NCI-H1436 treated with DMSO at 0.1 percent for 48 hours (cell line): ENCODE data around the gene TRPV6.

ENCODE experiments used
- DNase-seq: peaks from one replicate; lab custom pipeline; 2025; lab: John Stamatoyannopoulos, UW

Gene TRPV6

DNA sequence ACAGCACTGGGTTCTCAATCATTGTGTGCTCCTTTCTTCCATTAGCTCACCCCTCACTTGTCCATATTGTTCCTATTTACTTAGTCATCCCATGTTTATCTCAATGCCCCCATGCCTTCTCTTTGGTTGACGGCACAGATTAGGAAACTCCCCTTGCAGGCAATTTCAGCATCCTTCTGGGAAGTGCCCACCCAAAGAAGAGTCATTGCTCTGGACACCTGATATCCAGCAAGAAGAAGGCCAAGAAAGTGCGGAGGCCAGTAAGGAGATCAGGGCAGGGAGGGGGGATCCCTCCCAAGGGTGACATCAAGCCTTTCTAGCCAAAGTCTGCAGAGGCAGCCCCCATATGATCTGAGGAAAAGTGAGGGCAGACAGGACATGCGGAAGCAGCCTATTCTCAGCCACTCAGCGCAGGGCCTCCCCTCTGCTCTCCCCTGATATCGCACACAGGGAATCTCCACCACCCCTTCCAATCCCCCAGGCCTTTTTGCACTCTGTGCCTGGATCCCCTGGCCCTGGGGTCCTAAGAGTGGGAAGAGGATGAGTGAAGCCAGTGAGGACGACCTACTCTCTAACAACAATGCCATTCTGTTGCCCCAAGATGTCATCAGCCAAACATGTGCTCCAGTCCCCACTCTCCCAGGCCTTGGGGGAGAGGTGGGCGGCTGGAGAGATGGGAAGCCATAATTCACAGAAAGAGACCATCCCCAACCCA is 1.8 kb downstream of the TRPV6 start:
- no peak for DNase-seq

DNA sequence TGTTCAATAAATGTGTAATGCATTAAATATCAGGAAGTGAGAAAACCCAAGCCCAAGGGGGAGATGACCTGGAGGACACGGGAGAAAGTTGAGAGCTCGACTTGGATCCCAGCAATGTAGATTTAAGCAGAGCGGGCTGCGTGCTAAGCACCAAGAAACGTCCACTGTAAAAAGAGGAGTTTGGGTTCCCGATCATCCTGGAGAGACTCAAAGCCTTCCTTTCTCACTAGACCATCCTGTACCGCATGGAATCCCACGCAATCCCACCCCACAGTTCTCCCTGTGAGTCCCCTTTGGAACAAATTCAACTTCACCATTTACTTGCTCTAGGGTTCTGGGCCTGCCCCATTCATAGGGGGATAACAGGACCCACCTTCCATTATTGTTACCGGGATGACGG is 2.4 kb downstream of the TRPV6 start:
- no peak for DNase-seq

DNA sequence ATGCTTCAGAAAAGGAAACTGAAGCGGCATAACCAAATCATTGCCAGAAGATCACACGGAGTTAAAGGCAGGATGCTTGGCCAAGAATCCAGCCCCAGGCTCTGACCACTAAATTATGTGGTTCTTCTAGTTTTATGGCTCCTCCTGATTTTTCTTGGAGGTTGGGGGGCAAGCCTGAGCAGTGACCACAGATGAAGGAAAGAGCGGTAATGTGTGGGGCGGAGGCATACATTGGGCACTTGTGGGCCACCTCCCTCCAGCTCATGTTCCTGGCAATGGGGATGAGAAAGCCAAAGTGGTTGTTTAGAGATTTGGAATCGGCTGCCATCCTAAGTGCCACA is 3.2 kb downstream of the TRPV6 start:
- DNase-seq, result no peak

DNA sequence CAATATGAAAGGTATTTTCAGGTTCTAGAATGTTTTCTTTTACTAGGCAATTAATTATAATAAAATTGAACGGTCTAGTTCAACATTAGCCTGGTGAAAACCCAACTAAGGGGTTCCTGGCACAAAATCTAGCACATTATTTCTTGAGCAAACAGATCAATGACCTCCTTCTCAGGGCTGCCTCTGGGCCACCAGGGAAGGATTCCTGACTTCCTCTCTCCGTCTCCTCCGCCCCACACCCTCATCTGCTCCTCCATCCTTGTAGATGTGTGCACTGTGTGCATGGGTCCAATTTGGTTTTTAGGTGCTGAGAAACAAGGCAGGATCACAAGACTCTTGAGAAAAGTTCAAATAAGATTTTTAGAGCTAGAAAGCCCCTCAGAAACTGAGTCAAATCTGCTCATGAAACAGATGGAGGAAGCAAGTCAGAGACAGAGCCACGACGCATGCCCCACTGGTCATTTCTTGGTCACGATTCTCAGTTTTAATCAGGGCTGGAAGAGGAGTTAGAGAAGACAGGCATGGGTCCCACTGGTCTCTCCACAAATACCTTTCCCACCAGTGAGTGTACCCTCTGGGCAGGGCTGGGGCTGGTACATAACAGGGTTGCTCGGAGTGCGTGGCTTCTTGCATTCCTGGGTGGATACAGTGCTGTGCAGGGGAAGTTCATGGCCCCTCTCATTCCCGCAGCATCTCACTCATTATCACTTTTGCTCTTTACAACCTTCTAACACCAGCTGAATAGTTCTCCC is 3.8 kb downstream of the TRPV6 start:
- DNase-seq, result no peak

DNA sequence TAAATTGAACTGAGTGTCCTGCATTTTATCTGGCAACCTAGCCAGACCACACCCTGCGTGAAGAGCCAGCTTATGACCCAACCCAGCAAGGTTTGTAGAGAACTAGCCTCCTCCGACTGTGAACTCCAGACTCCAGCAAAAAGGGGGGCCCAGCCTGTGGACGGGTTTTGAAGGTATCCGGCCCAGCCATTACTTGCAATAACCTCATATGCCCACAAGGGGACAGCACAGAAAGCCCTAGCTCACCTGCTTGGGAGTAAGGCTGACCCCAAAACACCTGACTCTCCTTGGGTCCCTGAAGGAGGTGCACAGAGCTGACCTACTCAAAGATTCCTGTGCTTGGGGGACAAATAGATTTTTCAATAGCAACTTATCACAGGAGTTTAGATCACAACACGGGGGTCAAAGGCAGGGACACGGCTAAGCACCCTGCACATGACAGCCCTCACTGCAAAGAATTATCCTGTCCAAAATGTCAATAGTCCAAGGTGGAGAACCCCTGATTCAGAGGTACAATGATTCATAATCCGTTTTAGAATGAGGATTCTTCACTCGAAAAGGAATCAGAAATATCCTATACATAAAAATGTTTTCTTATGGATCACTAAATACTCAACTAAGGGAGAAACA is 4.6 kb downstream of the TRPV6 start:
- DNase-seq, result no peak

DNA sequence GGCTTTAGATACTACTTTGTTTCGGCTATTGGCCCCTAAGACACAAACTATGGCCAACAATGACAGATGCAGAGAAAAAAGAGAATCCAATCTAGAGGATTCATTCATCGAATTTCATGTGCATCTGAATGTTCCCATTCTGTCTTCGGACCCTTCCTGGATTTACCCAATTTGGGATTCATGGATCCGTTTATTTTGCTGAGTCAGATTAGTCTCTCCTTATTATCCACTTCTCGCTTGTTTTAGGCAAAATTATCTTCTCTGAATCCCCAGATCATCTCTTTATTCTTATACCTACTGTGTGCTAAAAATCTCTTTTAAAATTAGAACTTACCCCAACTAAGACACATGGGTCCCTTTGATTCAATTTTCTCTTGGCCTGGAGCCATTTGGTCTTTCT is 6.5 kb downstream of the TRPV6 start:
- no peak for DNase-seq

DNA sequence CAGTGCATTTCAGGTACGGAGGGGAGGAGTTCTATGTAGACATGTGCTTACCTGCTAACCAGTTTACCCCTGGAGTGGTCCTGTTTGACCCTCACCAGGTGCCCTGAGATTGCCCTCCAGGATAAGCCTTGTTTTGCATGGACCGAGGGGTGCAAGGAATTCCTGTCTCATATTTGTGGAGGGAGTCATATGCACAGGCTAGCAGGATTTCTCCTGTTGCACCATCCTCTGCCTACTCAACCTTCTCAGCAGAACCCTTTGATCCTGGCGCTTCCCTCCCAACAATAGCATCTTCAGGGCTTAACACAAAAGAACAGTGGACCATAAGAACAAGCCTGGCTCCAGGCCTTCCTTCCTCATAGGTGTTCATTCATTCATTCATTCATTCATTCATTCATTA is 7.2 kb downstream of the TRPV6 start:
- no peak for DNase-seq

DNA sequence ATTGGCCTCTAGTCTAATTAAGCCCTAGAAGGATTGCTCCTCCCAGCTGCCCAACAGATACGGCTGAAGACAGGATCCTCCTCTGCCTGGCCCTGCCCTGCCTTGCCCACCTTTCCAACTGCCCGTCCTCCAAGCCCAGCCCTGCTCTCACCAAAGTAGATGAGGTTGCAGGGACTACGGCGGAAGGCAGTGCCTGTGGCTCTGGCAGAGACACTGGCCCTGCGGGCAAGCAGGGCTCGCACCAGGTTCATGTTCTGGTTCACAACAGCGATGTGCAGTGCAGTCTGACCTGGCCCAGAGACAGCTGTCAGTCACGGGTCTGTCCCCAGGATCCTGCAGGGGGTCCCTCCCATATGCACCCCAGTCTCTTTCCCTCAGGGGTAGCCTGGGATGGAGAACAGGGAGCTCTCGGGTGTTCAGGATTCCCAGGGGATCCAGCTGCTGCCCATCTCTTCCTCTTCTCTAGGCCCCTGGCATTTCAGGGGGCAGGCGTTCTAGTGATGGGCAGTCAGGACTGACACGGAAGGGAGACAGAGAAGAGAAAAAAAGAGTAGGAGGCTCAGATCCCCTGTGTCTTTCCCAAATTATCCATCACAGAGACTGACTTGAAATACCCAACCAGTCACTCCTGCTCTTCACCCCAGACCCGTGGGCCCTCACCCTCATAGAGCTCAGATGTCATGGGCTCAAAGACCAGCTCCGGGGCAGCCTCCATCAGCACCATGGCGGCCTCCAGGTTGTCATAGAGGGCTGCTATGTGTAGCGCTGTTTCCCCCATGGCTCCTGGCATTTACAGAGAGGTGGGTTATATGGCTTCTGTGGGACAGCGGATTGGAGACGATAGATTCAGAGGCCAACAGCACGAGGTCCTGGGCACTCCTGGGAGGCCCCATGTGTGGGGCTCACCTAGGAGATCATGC is 8.3 kb downstream of the TRPV6 start:
- no peak for DNase-seq

DNA sequence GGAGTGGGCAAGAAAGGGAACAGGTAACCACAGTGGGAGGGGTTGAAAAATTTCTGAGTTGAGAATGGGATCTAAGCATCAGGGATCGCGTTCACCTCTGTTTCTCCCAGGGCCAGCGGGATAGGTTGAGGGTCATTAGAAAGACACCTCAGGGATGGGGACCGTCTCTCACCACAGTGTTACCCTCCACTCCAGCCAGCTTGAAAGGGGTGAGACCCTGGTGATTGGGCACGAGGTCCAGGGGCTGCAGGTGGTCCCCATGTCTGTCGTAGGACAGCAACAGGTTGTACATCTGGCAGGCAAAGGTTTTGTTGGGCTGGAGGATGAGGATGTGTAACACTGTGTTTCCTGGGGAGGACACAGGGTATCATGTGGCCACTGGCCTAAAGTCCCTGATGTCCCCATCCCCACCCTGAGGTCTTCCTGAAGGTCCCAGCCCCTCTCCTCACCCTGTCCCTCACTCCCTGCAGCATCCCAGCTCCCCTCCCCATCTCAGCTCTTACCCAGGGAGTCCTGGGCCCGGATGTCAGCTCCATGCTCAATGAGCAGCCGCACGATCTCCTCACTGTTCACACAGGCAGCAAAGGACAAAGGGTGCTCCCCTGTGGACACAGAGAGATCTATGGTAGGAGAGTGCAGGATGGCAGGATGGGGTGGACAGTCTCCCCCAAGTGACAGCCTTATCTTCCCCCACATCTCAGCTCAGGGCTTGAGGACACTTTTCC is 9.1 kb downstream of the TRPV6 start:
- no peak for DNase-seq

DNA sequence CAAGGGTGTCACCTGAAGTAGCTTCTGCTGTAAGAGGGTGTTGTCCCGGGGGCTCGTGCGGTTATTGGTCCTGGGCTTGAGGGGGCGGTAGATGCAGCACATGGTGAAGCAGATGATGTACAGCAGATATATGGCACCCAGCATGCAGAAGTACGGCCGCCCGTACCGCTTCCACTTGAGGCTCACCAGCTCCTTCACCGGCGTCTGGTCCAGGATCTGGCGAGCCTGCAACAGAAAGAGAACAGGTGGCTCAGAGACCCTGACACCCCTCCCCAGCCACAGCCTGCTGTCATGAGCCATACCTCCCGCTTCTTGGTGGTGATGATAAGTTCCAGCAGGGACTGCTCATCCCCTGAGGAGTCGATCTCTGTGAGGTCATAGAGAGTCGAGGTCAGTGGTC is 10.1 kb downstream of the TRPV6 start:
- no peak for DNase-seq

DNA sequence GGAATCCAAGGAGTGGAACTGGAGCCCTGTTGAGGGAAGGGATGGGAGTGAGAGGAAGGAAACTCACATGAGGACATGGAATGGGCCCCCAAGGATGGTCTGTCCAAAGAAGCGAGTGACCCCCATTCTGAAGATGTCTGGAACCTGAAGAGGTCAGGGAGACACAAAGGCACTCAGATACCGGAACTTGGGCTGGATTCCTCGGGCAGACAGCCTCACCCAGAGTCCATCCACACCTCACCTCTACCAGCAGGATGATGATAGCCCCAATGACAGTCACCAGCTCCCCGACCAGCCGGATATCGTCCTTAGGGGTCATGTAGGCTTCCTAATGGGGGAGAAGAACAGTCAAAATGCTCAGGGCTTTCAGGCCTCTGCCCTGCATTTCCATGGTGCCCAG is 10.7 kb downstream of the TRPV6 start:
- no peak for DNase-seq

DNA sequence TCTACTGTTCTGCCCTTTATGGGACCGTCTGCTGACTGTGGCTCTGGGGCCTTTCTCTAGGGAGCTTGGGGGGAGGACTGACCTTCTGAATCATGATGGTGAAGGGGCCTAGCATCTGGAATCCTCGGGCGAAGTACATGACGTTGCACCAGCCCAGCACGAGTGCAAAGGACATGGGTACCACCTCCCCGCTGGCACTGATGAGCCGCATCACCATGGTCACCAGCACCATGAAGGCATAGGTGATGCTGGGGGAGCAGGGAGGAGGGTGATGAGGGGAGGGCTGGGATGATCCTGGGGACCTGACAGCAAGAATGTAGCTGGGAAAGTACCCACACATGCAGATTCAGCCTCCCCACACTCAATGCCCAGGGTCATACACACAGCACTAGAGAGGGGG is 11.1 kb downstream of the TRPV6 start:
- DNase-seq, result no peak

DNA sequence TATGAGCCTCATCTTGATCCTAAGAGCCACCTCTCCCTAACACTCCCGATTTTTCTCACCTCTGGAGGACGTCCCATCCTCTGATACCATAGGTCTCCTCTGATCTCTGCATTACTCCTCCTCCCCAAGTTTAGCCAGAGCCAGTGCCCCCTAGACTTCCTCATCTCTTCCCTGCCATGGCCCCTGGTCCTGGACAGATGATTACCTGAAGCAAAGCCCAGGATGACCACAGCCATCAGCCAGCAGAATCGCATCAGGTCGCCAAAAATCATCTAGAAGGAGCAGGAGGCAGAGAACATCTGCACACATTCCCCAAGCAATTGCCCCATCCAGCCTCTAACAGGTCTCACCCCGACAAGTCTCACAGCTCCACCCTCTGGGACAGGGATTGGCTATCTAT is 11.7 kb downstream of the TRPV6 start:
- DNase-seq, result no peak

DNA sequence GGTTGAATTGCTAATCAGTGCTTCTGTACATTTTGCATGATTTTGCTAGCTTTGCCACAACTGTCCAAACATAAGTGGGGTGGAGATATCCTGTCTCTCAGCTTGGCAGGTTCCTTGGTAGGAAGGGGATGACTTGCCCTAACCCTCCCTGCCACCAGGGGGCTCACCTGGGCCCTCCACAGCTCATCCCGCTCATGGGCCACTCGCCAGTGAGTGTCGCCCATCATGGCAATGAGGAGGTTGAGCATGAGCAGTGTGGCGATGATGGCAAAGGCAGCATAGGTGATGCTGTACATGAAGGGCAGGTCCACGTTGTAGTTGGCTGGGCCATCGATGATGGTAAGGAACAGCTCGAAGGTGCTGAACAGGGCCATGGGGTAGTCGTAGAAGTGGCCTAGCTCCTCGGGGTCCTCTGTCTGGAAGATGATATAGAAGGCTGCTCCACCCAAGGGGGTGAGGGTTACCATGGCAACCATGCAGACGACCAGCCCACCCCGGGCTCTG is 12.2 kb downstream of the TRPV6 start:
- no peak for DNase-seq

DNA sequence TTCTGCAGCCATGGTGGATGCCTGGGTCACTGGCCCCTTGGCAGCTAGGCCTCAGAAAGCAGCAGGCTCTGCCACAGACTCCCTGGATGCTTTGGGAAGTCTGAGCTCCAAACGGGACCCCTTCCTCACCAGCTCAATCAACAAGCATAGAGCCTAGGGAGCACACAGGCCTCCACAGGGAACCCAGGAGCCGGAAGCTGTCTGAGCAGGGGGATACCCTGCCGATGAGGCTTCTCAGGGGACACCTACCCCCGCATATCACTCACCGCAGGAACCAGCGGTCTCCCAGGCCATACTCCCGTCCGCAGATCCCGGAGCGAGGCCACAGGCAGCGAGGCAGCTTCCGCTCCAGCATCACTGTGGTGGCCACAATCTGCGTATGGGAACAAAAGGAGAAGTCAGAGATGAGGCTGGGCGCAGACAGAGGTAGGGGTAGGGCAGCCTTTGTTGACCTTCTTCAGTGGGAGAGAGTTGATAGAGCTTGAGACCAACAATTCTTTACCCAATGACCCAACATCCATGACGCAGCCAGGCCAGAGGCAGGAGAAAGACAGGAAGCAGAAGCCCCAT is 13.4 kb downstream of the TRPV6 start:
- no peak for DNase-seq

DNA sequence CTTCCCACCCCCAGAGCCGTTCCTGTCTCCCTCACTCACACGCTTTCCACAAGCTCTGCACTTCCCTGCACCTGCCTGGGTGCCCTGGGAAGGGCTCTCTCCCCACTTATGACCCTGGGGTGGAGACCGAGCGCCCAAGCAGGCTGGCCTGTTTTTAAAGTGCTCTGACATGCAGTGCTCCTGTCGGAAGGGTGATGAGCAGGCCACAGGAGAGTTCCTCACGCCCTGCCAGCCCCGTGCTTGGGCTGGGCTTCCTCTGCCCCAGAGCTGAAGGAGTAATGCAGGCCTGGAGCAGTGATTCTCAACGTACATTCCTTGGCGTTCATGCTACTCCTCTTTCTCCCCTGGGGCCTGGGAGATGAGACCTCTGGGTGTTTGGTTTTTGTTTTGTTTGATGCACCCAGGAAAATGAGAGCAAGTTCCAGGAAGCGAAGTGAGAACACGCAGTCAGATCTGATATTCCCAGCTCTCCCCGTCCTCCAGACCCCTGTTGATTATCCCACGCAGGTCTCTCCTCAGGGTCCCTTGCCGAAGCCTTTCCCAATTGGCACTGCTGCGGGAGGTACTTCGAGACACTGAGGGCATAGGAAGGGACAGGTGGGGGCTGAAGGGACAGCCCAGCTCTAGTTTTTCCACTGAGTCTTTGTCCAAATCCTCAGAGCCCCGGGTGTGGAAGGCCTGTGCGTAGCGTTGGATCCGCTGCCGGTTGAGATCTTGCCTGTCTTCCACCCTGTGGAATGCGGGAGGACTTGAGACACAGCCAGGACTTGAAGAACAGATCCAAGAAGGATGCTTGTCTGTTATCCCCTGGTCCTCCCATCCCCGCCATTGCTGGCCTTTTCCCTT is 14.1 kb downstream of the TRPV6 start:
- no peak for DNase-seq

DNA sequence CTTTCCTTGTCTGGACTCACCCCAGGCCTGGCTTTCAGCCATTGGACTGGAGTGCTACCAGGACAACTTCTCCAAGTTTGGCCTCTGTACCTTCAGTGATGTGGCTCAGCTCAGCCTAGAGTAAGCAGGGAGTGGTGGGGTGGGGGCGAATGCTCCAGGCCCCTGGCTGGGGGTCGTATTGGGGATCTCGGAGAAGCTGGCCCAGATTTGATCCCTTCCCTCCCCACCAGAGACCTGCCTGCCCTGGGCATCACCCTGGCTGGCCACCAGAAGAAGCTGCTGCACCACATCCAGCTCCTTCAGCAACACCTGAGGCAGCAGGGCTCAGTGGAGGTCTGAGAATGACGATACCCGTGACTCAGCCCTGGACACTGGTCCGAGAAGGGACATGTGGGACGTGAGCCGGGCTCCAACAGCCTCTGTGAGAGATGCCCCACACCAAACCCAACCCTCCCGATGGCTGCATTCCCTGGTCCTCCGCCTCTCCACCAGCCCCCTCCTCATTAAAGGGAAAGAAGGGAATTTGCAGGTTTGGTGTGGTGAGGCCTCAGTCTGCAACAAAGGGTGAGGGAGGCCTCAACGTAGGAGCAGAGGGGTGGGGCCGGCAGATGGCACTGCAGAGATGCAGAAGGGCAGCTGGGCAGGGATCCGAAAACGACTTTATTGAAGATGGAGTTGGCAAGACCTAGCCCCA is 14.8 kb downstream of the TRPV6 start:
- DNase-seq, result no peak

DNA sequence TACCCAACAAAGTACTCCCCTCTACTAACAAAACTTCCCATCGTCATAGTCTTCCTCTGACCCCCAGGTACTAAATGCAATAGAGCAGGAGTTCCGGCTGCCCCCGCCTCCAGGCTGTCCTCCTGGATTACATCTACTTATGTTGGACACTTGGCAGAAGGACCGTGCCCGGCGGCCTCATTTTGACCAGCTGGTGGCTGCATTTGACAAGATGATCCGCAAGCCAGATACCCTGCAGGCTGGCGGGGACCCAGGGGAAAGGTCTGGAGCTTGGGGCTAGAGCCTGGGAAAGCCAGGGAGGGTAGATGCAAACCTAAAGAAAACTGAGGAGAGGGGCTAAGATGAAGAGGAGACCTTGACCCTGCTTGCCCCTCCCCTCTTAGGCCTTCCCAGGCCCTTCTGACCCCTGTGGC is 15.4 kb downstream of the TRPV6 start:
- DNase-seq, result no peak

DNA sequence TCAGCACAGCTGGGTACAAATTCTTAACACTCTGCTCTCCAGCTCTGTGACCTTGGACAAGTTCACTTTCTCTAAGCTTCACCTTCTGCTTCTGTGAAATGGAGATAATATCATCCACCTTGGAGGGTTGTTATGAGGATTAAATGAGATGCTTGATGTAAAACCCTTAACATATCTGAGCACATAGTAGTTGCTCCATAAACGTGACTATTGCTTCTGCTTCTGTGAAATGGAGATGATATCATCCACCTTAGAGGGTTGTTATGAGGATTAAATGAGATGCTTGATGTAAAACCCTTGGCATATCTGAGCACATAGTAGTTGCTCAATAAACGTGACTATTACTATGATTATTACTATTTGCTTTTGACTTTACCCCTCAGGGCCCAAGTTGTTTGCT is 16.1 kb downstream of the TRPV6 start:
- no peak for DNase-seq

DNA sequence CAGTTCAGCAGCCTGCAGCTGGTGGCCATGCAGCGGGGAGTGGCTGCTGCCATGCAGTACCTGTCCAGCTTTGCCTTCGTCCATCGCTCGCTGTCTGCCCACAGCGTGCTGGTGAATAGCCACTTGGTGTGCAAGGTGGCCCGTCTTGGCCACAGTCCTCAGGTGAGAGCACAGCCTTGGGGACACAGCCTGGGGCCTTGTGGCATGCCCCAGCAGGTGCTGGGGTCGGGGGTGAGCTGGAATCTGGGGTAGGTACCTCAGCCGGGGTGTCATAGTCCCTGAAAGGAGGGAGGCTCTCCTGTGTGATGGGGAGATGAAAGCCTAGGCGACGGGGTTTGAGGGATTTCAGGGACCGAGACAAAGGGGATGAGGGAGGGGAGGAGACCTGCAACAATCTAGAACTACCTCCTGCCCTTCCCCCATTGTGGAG is 16.5 kb downstream of the TRPV6 start:
- no peak for DNase-seq
